Erythroblast (primary cell): ENCODE measurements around the gene CDK11A.

Experiments
- GATA1 ChIP-seq: IDR thresholded peaks from 2 replicates; pipeline ENCODE4 v1.6.1; 2011; ENCODE audit warnings: low read depth, mild to moderate bottlenecking, control low read depth, low read length, moderate library complexity
- POLR2A ChIP-seq: IDR thresholded peaks from 2 replicates; pipeline ENCODE4 v1.6.1; 2011; ENCODE audit warnings: mild to moderate bottlenecking, low read length

DNA sequence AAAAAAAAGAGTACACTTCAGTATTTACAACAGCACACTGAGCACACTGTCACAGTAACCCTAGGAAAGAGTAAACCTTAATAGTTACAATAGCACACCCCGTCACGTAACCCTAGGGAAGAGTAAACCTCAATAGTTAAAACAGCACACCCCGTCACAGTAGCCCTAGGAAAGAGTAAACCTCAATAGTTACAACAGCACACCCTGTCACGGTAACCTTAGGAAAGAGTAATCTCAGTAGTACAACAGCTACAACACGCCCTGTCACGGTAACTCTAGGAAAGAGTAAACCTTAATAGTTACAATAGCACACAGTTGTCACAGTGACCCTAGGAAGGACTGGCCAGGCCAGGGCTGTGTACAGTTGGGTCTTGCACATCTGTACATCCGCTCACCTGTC lies 3.0 kb downstream of the CDK11A start:
- TF ChIP-seq POLR2A (no peak), GATA1 (no peak)
